ENCODE data around the gene PLEKHA1.

Gene PLEKHA1

DNA sequence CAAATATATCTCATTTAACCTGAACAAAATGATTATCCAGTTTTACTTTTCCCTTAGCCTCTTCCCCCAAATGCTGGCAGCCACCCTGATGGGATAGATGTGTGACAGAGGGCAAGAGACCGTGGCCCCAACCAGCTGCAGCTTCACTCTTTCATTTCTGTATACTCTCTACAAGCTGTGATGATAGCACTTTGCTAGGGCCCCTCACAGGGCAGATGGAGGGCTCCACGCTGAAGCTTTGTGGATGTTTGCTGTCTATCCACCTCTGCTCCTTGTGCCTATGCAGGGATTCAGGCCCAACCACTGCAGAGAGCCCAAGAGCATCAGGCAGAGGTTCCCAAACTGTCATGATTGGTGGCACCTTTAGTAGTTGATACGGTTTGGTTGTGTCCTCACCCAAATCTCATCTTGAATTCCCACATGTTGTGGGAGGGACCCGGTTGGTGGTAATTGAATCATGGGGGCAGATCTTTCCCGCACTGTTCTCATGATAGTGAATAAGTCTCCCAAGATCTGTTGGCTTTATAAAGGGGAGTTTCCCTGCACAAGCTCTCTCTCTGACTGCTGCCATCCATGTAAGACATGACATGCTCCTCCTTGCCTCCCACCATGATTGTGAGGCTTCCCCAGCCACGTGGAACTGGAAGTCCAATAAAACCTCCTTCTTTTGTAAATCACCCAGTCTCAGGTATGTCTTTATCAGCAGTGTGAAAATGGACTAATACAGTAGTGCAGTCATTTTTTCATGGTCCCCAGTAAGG is 107.0 kb downstream of the PLEKHA1 start:
- DNase-seq, result no peak

Data from right hindlimb (tissue), 1 donor.